HG03103 (cell line): Measurements from ENCODE around the gene ADCY7.

ENCODE experiments used
- ATAC-seq: cut with Tn5 transposase; IDR thresholded peaks from one replicate; pipeline ENCODE4 v1.9.1; 2021; ENCODE audit warnings: low read depth; ENCODE audit not compliant: unreplicated experiment

The ADCY7 gene

DNA sequence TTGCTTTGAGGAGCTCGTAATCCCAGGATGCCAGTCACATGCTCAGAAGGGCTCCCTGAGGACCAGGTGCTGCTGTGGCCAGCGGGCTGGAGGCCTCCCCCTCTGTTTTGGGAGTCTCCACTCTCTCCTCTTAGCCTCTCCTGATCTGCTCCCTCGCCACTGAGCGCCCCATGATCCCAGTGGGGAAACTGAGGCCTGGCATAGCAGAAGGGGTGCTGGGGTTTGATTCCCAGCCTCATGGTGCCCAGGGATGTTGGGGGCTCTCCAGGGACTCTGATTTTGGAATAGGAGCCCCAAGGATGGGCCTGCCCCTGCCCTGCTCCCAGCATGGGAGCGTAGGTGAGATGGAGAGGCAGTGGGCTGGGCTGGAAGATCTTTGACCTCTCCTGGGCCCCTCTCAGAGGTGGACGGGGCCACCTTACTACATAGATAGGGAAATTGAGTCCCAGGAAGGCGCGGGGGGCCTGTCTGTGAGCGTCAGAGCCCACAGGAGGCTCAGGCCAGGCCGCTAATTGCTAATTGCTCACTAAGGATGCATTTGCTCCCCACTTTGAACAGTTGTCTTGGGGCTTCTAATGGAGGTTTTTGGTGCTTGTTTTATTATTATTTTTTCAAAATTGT is 525 bp upstream of the ADCY7 start:
- no peak for ATAC-seq

GRCh38 chr16:50267151-50267631 is 840 bp downstream of the ADCY7 start:
- no peak for ATAC-seq

DNA sequence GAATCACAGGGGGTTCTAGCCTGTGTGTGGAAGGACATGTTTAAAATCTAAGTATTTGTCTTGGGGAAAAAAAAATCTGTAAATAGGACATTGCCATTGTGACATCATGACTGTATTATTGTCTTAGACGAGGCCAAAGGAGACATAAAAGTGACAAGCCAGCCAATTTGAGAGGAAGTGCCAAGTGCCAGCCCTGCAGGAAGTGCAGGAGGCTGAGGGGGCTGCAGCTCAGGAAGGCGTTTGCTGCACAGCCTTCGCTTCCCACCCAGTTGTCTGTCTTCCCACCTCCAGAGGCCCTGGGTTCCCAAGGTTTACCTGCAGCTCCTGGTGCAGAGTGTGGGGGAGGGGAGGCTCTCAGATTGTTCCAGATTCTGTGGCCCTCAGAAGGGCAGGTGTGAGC is 1.3 kb downstream of the ADCY7 start:
- ATAC-seq: no peak

DNA sequence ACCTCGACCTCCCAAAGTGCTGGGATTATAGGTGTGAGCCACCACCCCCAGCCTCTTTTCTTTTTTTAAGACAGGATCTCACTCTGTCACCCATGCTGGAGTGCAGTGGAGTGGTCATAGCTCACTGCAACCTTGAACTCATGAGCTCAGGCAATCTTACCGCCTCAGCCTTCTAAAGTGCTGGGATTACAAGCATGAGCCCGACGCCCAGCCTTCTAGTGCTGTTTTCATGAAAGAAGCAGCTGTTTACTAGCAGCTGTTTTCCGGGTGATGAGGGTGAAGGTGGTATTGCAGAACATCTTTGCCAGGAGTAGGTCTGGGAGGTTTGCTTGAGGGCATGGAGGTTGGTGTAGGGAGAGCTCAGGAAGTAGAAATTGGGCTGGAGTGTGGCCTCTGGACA is 2.0 kb downstream of the ADCY7 start:
- no peak for ATAC-seq

DNA sequence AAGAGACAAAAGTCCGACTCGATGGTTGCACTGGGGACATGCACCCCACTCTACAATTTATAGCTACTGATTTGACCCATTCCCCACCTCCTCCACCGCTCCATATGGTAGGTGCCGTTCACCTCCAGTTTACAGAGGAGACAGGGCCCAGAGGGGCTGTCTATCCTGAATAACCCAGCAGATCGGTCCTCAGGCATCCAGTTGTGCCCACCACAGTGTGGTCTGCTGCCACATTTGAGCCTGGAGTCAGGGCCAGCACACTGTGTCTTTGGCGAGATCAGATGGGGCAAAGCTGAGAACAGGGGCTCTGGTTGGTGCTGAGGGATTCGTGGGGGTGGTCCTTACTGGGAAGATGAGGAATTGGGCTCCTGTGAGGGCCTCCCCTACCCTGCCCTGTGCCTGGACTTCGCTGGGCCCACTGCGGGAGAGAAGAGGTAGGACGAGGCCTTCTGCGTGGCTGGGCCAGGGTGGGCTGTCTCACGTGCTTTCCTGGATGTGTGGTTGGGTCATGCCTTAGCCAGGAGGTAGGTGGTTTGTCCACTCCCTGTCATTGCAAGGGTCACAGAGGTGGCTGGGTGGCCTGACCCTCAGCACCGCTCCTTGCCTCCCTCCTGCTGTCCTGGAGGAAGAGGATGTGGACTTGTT is 2.8 kb downstream of the ADCY7 start:
- ATAC-seq: no peak

DNA sequence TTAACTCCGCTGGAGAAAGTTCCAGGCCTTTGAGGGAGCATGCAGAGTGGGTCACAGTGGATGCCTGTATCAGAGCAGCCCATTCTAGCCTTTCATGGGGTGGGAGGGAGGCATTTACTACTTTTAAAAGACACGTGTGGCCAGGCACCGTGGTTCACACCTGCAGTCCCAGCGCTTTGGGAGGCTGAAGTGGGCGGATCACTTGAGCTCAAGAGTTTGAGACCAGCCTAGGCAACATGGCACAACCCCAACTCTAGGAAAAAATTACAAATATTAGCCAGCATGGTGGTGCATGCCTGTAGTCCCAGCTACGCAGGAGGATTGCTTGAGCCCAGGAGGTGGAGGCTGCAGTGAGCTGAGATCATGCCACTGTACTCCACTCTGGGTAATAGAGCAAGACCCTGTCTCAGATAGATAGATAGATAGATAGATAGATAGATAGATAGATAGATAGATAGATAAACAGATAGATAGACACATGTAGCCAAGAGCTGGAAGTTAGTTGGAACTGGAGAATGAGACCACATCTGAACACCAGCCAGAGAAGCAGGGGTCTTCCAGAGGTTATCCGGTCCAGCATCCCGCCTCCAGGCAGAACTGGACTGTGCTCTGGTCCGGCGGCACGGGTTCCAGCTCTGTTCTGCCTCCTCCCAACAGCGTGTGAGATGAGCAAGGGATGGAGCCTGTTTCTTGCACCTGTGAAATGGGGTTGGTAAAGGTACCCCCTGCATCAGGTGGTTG is 3.6 kb downstream of the ADCY7 start:
- no peak for ATAC-seq

- ATAC-seq: no peak
These were observed 4.3 kb downstream of the ADCY7 start for GRCh38 chr16:50270510-50271147.

DNA sequence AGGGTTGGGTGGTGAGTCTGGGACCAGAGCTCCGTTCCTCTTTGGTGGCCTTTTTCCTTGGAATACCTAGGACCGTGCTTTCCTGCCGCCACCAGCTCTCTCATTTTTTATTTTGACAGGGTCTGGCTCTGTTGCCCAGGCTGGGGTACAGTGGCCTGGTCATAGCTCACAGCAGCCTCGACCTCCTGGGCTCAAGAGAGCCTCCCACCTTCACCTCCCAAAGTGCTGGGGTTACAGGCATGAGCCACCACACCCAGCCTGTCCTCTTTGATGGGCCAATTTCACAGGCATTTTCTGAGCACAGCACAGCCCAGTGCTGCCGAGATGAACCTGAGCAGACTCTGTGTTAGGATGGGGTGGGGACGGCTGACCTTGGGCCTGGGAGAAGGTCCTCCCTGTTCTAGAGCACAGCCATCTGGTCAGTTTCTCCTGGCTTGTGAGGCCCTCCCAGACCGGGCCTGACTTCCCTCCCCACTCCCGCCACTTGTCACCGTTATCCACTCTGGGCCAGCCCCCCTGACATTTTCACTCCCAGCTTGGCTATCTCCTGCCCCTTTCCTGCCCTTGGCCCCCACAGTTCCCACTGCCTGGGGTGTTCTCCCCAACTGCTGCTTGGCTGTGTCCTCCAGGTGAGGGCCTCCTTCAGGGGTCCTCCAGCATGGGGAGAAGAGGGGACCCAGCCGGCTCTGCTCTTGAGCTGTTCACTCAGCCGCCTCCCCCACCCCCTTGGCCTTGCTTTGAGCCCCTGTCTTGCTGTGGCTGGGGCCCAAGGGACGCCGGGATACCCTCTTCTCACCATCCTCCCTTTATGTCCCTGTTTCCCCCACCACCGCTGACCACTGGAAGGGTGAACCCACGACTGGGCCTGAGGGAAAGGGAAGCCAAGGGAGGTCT is 5.0 kb downstream of the ADCY7 start:
- no peak for ATAC-seq

GRCh38 chr16:50272111-50272571 is 5.8 kb downstream of the ADCY7 start:
- no peak for ATAC-seq

DNA sequence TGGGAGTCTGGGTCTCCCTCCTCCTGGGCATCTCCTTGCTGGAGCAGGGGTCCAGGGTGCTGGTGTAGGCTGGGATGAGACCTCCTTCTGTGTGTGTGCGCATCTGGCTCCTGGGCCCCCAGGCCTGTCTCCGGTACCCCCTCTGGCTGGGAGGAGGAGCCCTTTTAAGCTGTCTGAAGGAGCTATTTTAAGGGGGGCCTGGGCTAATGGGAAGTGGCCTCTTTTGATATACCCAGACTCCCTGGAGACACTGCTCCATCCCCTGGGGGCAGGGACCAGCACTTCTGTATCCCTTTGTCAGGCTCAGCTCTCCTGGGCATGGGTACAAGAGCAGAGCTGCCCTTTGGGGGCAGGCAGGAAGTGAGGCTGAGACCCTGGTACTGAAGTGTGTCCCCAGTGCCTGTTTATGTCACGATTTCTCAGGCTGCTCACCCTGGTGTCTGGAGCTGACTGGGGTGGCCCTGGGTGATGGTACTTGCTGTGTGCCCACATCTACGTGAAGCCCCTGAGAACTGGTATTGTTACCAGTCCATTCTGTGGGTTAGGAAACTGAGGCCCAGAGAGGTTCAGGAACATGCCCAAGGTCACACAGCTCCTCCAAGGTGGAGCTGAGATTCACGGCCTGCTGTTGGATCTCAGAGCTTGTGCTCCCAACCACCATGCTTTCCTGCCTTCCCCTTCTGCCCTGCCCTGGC is 6.5 kb downstream of the ADCY7 start:
- no peak for ATAC-seq

- no peak for ATAC-seq
These were observed 7.0 kb downstream of the ADCY7 start for GRCh38 chr16:50273382-50273690.

GRCh38 chr16:50273888-50274325 is 7.6 kb downstream of the ADCY7 start:
- peak; percentile 75 for ATAC-seq

DNA sequence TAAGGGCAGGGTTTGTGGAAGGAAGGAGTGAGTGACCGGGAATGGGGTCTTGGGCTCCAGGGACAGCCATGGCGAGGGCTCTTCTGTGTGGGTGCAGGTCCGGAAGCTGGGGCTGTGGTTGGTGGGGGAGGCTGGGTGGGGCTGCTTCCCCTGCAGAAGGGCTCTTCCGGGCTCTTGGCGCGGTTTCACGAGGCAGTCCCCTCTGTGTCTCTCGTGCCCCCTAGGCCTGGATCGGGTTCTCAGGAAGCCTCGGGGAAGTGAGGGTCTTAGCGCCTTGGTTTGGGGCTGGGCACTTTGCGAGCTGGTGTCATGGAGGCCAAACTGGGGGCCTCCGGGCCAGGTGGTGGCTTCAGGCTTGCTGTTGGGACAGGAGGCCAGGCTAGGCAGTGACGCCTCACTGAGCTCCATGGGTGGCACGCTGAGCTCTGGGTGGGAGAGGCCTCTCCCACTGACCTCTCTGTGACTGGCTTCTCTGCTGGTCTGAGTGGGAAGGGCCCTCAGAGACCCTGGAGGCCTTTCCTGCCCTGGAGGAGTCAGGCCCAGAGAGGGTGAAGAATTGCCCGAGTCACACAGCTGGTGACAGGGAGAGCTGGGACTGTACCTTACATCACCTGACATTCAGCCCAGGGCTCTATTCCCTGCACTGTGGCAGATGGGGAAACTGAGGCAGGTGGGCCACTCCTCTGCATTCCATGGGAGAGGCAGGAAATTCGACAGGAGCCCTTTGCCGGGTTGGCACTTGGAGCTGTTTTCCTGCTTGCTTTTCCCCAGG is 8.2 kb downstream of the ADCY7 start:
- peak; percentile 35 for ATAC-seq

DNA sequence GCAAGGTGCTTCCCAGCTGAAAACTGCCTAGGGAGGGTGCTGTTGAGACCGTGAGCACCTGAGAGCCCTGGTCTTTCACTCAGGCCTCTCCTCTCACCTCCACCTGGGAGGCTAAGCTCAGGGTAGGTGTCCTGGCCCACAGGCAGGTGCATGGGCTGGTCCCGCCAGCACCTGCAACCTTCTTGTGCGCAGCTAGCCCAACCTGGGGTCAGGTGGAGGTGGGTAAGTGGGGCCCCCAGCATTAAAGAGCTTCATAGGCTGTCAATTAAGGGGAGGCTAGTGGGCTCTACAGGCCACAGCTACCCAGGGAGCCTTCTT is 8.7 kb downstream of the ADCY7 start:
- no peak for ATAC-seq

- ATAC-seq: no peak
These were observed 9.3 kb downstream of the ADCY7 start for GRCh38 chr16:50275428-50276325.

DNA sequence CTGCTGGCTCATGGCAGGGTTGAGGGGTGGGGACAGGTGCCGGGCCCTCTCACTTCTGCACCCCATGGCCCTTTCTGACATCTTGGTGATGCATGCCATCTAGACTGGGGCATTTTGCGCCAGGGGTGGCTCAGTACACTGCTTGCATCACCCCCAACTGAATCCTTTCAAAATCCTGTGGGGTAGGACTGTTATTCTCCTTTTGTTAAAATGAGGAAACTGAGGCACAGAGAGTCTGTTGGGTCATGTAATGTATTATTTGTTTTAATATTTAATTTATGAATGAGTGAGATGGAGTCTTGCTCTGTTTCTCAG is 9.9 kb downstream of the ADCY7 start:
- no peak for ATAC-seq

DNA sequence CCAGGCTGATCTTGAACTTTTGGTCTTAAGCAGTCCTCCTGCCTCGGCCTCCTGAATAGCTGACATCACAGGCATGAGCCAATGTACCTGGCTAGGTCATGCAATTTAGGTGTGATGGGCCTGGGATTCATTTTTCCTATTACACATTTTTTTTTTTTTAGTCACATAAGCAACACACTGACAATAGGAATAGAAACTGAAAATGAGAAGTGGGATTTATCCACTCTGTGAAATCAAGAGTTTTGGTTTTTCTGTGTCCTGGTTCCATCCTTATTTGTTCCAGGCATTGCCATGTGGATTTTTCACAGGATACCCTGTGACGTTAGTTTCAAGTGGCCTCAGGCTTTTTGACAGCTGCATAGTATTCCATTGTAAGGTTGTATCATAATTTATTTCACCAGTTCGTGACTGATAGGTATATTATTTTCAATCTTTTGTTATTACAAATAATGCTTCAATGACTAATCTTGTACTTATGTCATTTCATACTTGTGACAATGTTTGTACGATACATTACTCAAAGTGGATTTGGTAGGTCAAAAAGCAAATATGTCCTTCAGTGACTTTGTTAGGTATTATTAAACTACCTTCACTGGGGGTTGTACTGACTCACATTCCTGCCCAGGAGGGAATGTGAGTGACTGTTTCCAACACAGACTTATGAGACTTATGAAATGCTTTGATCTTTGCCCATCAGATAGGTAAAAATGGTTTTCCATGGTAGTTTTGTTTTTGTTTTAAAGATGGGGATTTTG is 10.6 kb downstream of the ADCY7 start:
- no peak for ATAC-seq

DNA sequence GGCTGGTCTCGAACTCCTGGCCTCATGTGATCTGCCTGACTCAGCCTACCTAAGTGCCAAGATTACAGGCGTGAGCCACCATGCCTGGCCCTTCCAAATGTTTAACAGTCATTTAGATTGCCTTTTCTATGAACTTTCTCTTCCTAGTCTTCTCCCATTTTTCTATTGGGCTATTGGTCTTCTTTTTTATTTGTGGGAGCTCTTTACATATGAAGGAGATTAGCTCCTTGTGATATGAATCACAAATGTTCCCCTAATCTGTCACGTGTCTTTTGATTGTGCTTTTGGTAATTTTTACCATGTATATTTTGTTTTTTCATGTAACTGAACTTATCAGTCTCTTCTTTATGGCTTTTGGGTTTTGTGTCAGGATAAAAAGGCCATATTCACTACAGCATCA is 11.9 kb downstream of the ADCY7 start:
- no peak for ATAC-seq
